Liver (tissue), 9 donors: ENCODE results near the gene ODF2. TPM values are rescaled to one million over a fixed set of nuclear protein-coding genes. Genes with fewer than 3 reads are reported as not detected.

Source experiments
- DNase-seq: peaks from one replicate; pipeline ENCODE4 v3.0.0-alpha.2; 2017; ENCODE audit warnings: low spot score
- H3K27ac ChIP-seq, 2 donors: one replicate each; pipeline ENCODE4 v1.7.0; 2013; ENCODE audit warnings: inconsistent platforms in 2 of 2, low read length in 2 of 2, control low read depth in 1 of 2, low read depth in 1 of 2, mild to moderate bottlenecking in 1 of 2
- H3K27me3 ChIP-seq, 4 donors: one replicate each; pipeline versions ENCODE4 v1.6.1 to v1.7.0; 2013; ENCODE audit warnings: low read length in 3 of 4, inconsistent platforms in 1 of 4, mild to moderate bottlenecking in 1 of 4, moderate library complexity in 1 of 4; ENCODE audit not compliant: control insufficient read depth in 4 of 4, insufficient read depth in 4 of 4
- H3K36me3 ChIP-seq, 4 donors: one replicate each; pipeline versions ENCODE4 v1.6.1 to v1.7.0; 2013; ENCODE audit warnings: low read length in 3 of 4, mild to moderate bottlenecking in 3 of 4, low read depth in 1 of 4, moderate library complexity in 1 of 4; ENCODE audit not compliant: control insufficient read depth in 4 of 4, insufficient read depth in 3 of 4
- H3K4me1 ChIP-seq, 4 donors: one replicate each; pipeline versions ENCODE4 v1.6.1 to v1.7.0; 2013; ENCODE audit warnings: low read length in 3 of 4, mild to moderate bottlenecking in 3 of 4, moderate library complexity in 1 of 4; ENCODE audit not compliant: control insufficient read depth in 4 of 4, insufficient read depth in 4 of 4
- H3K4me3 ChIP-seq, 3 donors: one replicate each; pipeline versions ENCODE4 v1.6.1 to v1.7.0; 2013; ENCODE audit warnings: low read length in 3 of 3, control low read depth in 1 of 3, low read depth in 1 of 3, mild to moderate bottlenecking in 1 of 3
- H3K9ac ChIP-seq, 2 donors: one replicate each; pipeline ENCODE4 v1.7.0; 2013; ENCODE audit warnings: low read length in 2 of 2, mild to moderate bottlenecking in 2 of 2, moderate library complexity in 2 of 2, control low read depth in 1 of 2, low read depth in 1 of 2
- H3K9me3 ChIP-seq, 4 donors: one replicate each; pipeline versions ENCODE4 v1.6.1 to v1.7.0; 2013; ENCODE audit warnings: low read length in 3 of 4; ENCODE audit not compliant: control insufficient read depth in 4 of 4
- CTCF ChIP-seq: fragments of 150-350 bp; IDR thresholded peaks from 2 replicates; pipeline ENCODE4 v1.5.1; 2017; ENCODE audit warnings: improper control_type of control experiment, low read depth, low read length; ENCODE audit not compliant: missing input control
- FOXA1 ChIP-seq: IDR thresholded peaks from 2 replicates; pipeline ENCODE4 v1.6.1; 2016; ENCODE audit warnings: antibody characterized with exemption
- FOXA2 ChIP-seq: IDR thresholded peaks from 2 replicates; pipeline ENCODE4 v1.6.1; 2016; ENCODE audit warnings: antibody characterized with exemption
- GABPA ChIP-seq, 2 donors: IDR thresholded peaks in 1 of 2; conservative IDR thresholded peaks in 1 of 2; 2 replicates each; pipeline ENCODE4 v1.6.1; 2016; ENCODE audit warnings: antibody characterized with exemption in 2 of 2, mild to moderate bottlenecking in 1 of 2, moderate library complexity in 1 of 2
- HNF4A ChIP-seq, 2 donors: conservative IDR thresholded peaks; 2 replicates each; pipeline ENCODE4 v1.6.1; 2016; ENCODE audit warnings: antibody characterized with exemption in 2 of 2, mild to moderate bottlenecking in 2 of 2
- HNF4G ChIP-seq: IDR thresholded peaks from 2 replicates; pipeline ENCODE4 v1.6.1; 2016; ENCODE audit warnings: antibody characterized with exemption
- JUND ChIP-seq, 2 donors: IDR thresholded peaks; 2 replicates each; pipeline ENCODE4 v1.6.1; 2016; ENCODE audit warnings: antibody characterized with exemption in 2 of 2
- MAX ChIP-seq: IDR thresholded peaks from 2 replicates; pipeline ENCODE4 v1.6.1; 2016; ENCODE audit warnings: antibody characterized with exemption
- NR2F2 ChIP-seq: IDR thresholded peaks from 2 replicates; pipeline ENCODE4 v1.6.1; 2016; ENCODE audit warnings: antibody characterized with exemption
- RAD21 ChIP-seq, 2 donors: IDR thresholded peaks; 2 replicates each; pipeline ENCODE4 v1.6.1; 2016; ENCODE audit warnings: antibody characterized with exemption in 2 of 2, mild to moderate bottlenecking in 2 of 2
- RXRA ChIP-seq, 2 donors: IDR thresholded peaks; 2 replicates each; pipeline ENCODE4 v1.6.1; 2017 to 2018; ENCODE audit warnings: antibody characterized with exemption in 2 of 2, mild to moderate bottlenecking in 1 of 2
- SP1 ChIP-seq: IDR thresholded peaks from 2 replicates; pipeline ENCODE4 v1.6.1; 2018; ENCODE audit warnings: antibody characterized with exemption, mild to moderate bottlenecking
- TAF1 ChIP-seq: conservative IDR thresholded peaks from 2 replicates; pipeline ENCODE4 v1.6.1; 2016; ENCODE audit warnings: antibody characterized with exemption, mild to moderate bottlenecking
- YY1 ChIP-seq: IDR thresholded peaks from 2 replicates; pipeline ENCODE4 v1.6.1; 2016; ENCODE audit warnings: antibody characterized with exemption, mild to moderate bottlenecking
- WGBS: extraction: QIAGEN DNeasy Blood & Tissue Kit; methylation state at CpG from one replicate; pipeline ENCODE4 v1.1.7; 2013; 5-methylcytosine and 5-hydroxymethylcytosine counted together
- polyA plus RNA-seq, 2 donors: library from polyadenylated mRNA; stranded (reverse) in 1 of 2; unstranded in 1 of 2; fragments of 200-250 nt in 1 of 2; fragments of >200 nt in 1 of 2; fragmentation: Nextera tagmentation in 1 of 2; extraction: Ambion mirVana in 1 of 2; gene quantifications; one replicate each; pipeline versions ENCODE4 v1.2.1 to v1.2.3, GENCODE V29; 2013 to 2015
- total RNA-seq, 2 donors: library from RNA; depleted of rRNA; stranded (reverse); fragments of >200 nt; gene quantifications; one replicate each; pipeline ENCODE4 v1.2.3, GENCODE V29; 2014
- TF ChIP-seq, protein P1 (sequence below): IDR thresholded peaks from 2 replicates; pipeline ENCODE4 v1.6.1; 2016; ENCODE audit warnings: antibody characterized with exemption
- TF ChIP-seq, protein P2 (sequence below): IDR thresholded peaks from 2 replicates; pipeline ENCODE4 v1.6.1; 2016; ENCODE audit warnings: antibody characterized with exemption
- donor health status: healthy.
- donor health status: healthy.
- donor health status: healthy.
- donor health status: healthy.
- donor health status: healthy.

Gene ODF2
- total and polyA plus RNA-seq, 4 donors, result 5.7 to 21.8 (median 16.7) TPM

DNA sequence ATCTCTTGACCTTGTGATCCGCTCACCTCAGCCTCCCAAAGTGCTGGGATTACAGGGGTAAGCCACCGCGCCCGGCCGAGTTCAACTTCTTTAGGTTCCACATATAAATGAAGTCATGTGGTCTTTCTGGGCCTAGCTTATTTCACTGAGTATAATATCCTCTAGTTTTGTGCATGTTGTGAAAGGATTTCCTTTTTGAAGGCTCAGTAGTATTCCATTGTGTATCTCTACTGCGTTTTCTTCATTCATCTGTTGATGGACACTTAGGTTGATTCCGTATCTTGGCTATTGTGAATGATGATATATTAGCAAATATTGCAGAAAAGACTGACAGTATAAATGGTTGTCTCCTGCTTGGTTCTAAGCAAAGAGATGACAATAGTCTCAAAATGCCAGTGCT is 20.1 kb downstream of the ODF2 start:
- Histone ChIP-seq H3K4me3 (no peak overlapping the region), H3K27me3 (no peaks in the 10 kb centered on the region), H3K36me3 (peaks cover 0 to 16% (median 5%) of the 10 kb centered on the region in 4 donors), H3K9ac (no peak overlapping the region), H3K27ac (no peak overlapping the region), H3K9me3 (no peaks in the 10 kb centered on the region), H3K4me1 (no peaks in the 10 kb centered on the region)
- whole genome bisulfite sequencing, result 98% methylated on average over 7 of the region's 7 CpGs
- TF ChIP-seq HNF4G (no peak), FOXA2 (no peak), RAD21 (IDR thresholded peaks at IDR 0.05) (no peak), GABPA (IDR thresholded peaks at IDR 0.05 in 1 of 2, conservative IDR thresholded peaks at IDR 0.05 in 1 of 2) (no peak), TAF1 (no peak), RXRA (IDR thresholded peaks at IDR 0.05) (no peak), FOXA1 (no peak), CTCF (no peak), JUND (IDR thresholded peaks at IDR 0.05) (no peak), NR2F2 (no peak)
- TF ChIP-seq, protein P1, sequence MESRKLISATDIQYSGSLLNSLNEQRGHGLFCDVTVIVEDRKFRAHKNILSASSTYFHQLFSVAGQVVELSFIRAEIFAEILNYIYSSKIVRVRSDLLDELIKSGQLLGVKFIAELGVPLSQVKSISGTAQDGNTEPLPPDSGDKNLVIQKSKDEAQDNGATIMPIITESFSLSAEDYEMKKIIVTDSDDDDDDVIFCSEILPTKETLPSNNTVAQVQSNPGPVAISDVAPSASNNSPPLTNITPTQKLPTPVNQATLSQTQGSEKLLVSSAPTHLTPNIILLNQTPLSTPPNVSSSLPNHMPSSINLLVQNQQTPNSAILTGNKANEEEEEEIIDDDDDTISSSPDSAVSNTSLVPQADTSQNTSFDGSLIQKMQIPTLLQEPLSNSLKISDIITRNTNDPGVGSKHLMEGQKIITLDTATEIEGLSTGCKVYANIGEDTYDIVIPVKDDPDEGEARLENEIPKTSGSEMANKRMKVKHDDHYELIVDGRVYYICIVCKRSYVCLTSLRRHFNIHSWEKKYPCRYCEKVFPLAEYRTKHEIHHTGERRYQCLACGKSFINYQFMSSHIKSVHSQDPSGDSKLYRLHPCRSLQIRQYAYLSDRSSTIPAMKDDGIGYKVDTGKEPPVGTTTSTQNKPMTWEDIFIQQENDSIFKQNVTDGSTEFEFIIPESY, result no peak
- TF ChIP-seq, protein P2, sequence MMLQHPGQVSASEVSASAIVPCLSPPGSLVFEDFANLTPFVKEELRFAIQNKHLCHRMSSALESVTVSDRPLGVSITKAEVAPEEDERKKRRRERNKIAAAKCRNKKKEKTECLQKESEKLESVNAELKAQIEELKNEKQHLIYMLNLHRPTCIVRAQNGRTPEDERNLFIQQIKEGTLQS, result no peak
- no peak for DNase-seq

GRCh38 chr9:128479262-128479661 is 23.5 kb downstream of the ODF2 start:
- no peaks in the 10 kb centered on the region for H3K4me1 ChIP-seq
- no peak for DNase-seq
- TF ChIP-seq TAF1 (no peak), SP1 (no peak), HNF4G (no peak), JUND (IDR thresholded peaks at IDR 0.05) (no peak), FOXA1 (no peak), GABPA (IDR thresholded peaks at IDR 0.05 in 1 of 2, conservative IDR thresholded peaks at IDR 0.05 in 1 of 2) (no peak), MAX (no peak), YY1 (no peak), CTCF (no peak), HNF4A (conservative IDR thresholded peaks at IDR 0.05) (no peak), RAD21 (IDR thresholded peaks at IDR 0.05) (no peak), FOXA2 (no peak)
- TF ChIP-seq, protein P1, result no peak
- H3K4me3 ChIP-seq, result no peak overlapping the region
- no peak overlapping the region for H3K27ac ChIP-seq
- H3K36me3 ChIP-seq, result peaks cover 2 to 28% (median 6%) of the 10 kb centered on the region in 4 donors
- H3K9me3 ChIP-seq, result no peaks in the 10 kb centered on the region
- 96% methylated on average over 1 of the region's 1 CpG for WGBS
- H3K27me3 ChIP-seq, result no peaks in the 10 kb centered on the region
- no peak overlapping the region for H3K9ac ChIP-seq
